Measurements from ENCODE around the gene BRD4. TPM values are rescaled to one million over a fixed set of nuclear protein-coding genes. Genes with fewer than 3 reads are reported as not detected.

BRD4 gene
- total RNA-seq, 4 donors from 2014 or later: 34.7 to 69.6 (median 36.0) TPM

DNA sequence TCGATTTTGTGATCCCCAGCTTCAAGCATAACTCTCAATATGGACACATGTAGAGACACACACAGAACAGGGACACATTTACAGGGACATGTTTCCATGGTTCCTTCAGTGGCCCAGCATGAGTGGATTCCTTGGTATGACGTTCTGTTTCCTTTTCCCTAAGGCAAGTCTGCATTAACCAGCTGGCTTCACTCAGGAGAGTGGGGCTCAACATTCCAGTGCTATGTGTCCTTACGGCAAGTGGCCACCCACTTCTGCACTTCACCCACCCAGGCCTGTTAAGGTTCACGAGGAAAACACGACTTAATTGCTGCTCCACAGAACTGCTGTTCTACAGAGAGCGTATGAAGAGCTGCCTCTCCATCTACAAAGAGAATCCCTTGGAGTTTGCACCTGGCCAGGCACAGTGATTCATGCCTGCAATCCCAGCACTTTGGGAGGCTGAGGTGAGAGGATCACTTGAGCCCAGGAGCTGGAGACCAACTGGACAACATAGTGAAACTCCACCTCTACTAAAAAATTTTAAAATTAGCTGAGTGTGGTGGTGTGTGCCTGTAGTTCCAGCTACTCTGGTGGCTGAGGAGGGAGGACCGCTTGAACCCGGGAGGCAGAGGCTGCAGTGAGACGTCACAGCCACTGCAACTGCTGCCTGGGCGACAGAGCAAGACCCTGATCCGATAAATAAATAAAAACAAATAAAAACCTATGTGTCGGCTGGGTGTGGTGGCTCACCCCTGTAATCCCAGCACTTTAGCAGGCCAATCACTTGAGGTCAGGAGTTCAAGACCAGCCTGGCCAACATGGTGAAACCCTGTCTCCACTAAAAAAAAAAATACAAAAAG lies 32.5 kb downstream of the BRD4 start:
- Histone ChIP-seq H3K27me3 (no peaks in the 10 kb centered on the region), H3K27ac (peak overlapping the region in 2 of 4 donors; percentile 11 to 73), H3K9me3 (no peaks in the 10 kb centered on the region), H3K36me3 (no peaks in the 10 kb centered on the region), H3K4me3 (no peak overlapping the region), H3K4me1 (peaks cover 7 to 95% (median 77%) of the 10 kb centered on the region in 4 donors)
- WGBS, 2 donors: 68 to 75% methylated on average over 12 of the region's 12 CpGs
- no peak for DNase-seq (ENCODE audit: low spot score in 2 of 2)
- TF ChIP-seq, protein P1, sequence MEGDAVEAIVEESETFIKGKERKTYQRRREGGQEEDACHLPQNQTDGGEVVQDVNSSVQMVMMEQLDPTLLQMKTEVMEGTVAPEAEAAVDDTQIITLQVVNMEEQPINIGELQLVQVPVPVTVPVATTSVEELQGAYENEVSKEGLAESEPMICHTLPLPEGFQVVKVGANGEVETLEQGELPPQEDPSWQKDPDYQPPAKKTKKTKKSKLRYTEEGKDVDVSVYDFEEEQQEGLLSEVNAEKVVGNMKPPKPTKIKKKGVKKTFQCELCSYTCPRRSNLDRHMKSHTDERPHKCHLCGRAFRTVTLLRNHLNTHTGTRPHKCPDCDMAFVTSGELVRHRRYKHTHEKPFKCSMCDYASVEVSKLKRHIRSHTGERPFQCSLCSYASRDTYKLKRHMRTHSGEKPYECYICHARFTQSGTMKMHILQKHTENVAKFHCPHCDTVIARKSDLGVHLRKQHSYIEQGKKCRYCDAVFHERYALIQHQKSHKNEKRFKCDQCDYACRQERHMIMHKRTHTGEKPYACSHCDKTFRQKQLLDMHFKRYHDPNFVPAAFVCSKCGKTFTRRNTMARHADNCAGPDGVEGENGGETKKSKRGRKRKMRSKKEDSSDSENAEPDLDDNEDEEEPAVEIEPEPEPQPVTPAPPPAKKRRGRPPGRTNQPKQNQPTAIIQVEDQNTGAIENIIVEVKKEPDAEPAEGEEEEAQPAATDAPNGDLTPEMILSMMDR (IDR thresholded peaks at IDR 0.05): no peak
- TF ChIP-seq EP300 (IDR thresholded peaks at IDR 0.05) (no peak), POLR2A (IDR thresholded peaks at IDR 0.05) (no peak)

DNA sequence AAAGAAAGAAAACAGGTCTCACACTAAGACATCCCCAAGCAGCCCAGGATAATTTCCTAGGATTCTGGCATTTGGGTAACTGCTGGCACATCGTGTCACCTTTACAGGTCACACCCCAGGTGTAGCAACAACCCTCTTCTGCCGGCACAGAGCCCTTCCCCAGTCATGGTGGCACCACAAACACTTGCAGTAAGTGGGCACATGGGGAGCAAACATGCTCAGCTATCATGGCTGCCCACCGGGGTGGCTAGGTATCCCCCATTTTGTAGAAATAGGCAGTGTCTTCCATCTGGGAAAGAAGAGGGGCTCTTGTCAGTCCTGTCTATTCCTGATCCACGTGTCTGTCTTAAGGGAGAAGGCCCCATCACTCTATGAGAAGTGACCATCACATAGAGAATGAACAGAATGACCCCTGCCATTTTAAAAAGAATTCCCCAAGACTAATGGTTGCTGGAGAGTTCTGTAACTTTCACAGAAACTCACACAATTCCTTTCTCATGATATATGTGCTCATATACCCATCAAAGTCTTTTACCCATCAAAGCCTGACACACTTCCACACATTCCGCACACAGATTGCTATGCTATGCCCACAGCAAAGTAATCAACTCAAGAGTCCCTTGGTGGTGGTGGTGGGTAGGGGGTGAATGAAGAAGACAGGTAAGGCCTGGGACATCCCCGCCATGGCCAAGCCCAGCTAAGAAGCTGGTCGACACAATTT lies 33.3 kb downstream of the BRD4 start:
- Histone ChIP-seq H3K9me3 (no peaks in the 10 kb centered on the region), H3K27me3 (no peaks in the 10 kb centered on the region), H3K36me3 (no peaks in the 10 kb centered on the region), H3K4me1 (peaks cover 7 to 95% (median 79%) of the 10 kb centered on the region in 4 donors), H3K4me3 (no peak overlapping the region), H3K27ac (peak overlapping the region in 2 of 4 donors; percentile 11 to 73)
- no peak for TF ChIP-seq EP300 (IDR thresholded peaks at IDR 0.05)
- TF ChIP-seq, protein P1 (IDR thresholded peaks at IDR 0.05): no peak
- 76 to 87% methylated on average over 6 to 7 of the region's 7 CpGs for WGBS, 2 donors
- no peak for DNase-seq (ENCODE audit: low spot score in 2 of 2)

DNA sequence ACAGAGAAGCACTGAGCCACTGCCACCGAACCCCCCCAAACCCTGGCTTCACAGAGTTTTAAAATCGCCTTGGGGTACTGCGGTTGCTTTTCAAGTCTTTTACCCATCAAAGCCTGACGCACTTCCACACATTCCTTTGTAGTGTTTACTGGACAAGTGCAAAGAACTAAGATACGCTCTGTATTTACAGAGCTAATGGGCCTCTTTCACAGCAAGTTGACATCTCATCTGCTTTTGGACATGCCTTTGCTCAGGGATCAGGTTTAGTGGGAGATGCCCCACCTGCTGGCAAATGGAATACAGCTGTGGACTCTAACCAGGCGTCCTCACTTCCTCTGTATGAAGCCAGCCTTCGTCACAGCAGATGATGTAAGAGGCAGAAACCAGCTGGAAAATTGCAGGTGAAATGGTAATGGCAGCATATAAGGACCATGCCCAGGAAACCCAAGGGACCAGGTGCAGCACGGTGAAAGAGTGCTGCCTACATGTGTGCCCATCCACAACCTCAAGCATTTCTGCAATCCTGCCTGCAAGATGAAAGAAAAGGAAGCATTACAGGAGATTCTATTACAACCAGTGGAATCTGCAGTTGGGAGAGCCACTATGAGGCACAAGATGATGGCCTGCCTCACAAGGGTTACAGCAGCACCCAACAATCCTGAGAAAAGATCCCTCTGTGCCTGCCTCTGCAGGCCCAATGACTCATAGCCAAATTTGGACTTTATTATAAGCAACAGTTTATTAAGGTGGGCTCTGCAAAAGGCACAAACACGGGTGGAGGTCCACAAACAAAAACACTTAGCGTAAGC lies 34.7 kb downstream of the BRD4 start:
- Histone ChIP-seq H3K27ac (peak overlapping the region in 3 of 4 donors; percentile 6 to 73 (median 64)), H3K9me3 (no peaks in the 10 kb centered on the region), H3K27me3 (no peaks in the 10 kb centered on the region), H3K4me1 (peaks cover 3 to 95% (median 83%) of the 10 kb centered on the region in 4 donors), H3K36me3 (no peaks in the 10 kb centered on the region), H3K4me3 (no peak overlapping the region)
- no peak for DNase-seq (ENCODE audit: low spot score in 2 of 2)
- 39 to 45% methylated on average over 10 of the region's 10 CpGs for WGBS, 2 donors
- TF ChIP-seq, protein P1 (IDR thresholded peaks at IDR 0.05): peak in 1 of 5 experiments; percentile 15
- TF ChIP-seq EP300 (IDR thresholded peaks at IDR 0.05): no peak
- no peak for TF ChIP-seq POLR2A (IDR thresholded peaks at IDR 0.05)

DNA sequence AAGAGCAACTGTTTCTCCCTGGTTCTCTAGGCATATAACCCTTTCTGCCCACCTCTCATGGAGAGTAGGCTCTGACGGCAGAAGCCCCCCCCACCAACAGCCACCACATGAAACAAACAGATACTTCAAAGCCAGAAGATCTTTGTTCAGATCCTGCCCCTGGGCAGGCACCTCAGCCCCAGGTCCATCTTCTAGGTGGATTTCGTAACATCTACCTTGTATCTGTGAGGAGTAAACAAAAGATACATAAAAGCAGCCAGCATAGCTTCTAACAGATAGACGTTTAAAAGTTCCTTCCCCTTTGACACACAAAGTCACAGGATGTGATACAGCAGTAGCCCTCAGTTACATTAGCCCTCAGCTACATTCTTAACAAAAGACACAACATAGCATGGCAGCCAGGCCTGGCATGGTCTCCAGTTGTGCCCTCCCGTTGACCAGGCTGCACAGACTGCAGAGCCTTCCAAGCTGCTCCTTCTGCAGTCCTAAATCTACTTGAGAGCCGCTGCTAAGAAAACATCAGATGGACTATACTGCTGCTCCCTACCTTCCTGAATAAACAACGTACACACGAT lies 35.4 kb downstream of the BRD4 start:
- TF ChIP-seq, protein P1 (IDR thresholded peaks at IDR 0.05): no peak
- no peak for TF ChIP-seq EP300 (IDR thresholded peaks at IDR 0.05)
- TF ChIP-seq POLR2A (IDR thresholded peaks at IDR 0.05): no peak
- WGBS, 2 donors: 23 to 30% methylated on average over 7 of the region's 7 CpGs
- H3K27ac ChIP-seq: peak overlapping the region in 3 of 4 donors; percentile 6 to 73 (median 64)
- H3K36me3 ChIP-seq: no peaks in the 10 kb centered on the region
- H3K9me3 ChIP-seq: no peaks in the 10 kb centered on the region
- DNase-seq (ENCODE audit: low spot score in 2 of 2): no peak
- no peaks in the 10 kb centered on the region for H3K27me3 ChIP-seq
- peaks cover 3 to 95% (median 84%) of the 10 kb centered on the region in 4 donors for H3K4me1 ChIP-seq
- H3K4me3 ChIP-seq: no peak overlapping the region

Measured in tibial nerve (tissue), 4 donors.